AG04449 (cell line): ENCODE results near the gene SYTL4.
"Not testable (repeated sequence)": the region's sequence is repeated elsewhere in the genome, so short reads cannot be mapped to it uniquely, and the experiment has no call there.

Experiments used
- CTCF ChIA-PET: fragments of 350-600 bp; formaldehyde crosslinking; extraction: SDS; loops from one replicate; lab custom pipeline; 2021; ENCODE audit warnings: antibody characterized with exemption; lab: Yijun Ruan, JAX
- POLR2A ChIA-PET: fragments of 400-600, 350-600 bp; formaldehyde crosslinking; extraction: SDS; loops from one replicate; lab custom pipeline; 2020; ENCODE audit warnings: antibody characterized with exemption, inconsistent platforms; lab: Yijun Ruan, JAX
- DNase-seq: peaks from one replicate; pipeline ENCODE4 v3.0.0-alpha.2; 2010; ENCODE audit warnings: low read depth, low spot score
- H3K4me3 ChIP-seq: 2 replicates; pipeline ENCODE4 v1.5.1; 2011; ENCODE audit warnings: low read depth, mild to moderate bottlenecking, control low read depth, low read length
- CTCF ChIP-seq: IDR thresholded peaks from one replicate; pipeline ENCODE4 v1.5.1; 2011; ENCODE audit warnings: mild to moderate bottlenecking, moderate library complexity, low read length, control low read depth, inconsistent platforms; ENCODE audit not compliant: insufficient read depth; ENCODE audit errors: missing control alignments

SYTL4 gene

DNA sequence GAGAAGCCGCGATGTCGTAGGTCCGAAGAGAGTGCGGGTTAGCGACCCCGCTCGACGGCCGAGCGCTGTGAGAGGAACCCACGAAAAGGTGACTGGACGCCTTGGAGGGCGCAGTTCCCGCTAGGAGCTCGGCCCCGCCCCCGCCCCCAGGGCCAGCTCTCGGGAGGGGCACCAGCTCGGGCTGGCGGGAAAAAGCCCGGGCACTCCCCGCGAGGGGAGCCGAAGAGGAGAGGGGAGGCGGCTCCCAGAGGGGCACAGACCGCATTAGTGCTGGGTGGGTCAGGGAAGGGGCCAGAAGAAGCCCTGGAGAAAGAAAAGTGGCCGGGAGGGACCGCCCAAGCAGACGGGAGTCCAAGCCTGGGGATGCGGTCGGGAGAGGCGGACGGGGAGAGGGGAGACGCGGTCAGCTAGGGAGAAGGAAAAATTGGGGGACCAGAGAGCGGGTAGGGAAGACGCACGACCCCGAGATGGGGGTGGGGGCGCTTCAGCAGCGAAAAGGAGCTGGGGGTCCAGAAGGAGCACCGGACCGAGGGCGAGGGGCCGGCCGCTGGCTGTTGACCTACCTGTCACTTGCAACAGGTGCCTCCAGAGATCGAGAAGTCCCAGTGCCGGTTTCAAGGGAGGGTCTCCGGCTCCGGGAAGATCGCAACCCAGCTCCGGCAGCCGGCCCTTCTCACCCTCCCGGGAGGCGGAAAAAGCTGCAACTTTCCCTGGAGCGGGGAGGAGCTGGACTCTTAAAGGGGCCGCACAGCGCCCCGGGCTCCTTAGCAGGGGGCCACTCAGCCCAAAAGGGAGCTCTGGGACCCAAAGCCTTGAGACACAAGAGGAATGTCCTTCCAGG, at the start of gene SYTL4:
Gene SYTL4, minus strand, starts transcription at position 681 of the 841 bp plus-strand sequence. CDS start 30,084 bp downstream, outside the sequence.
- no peak for DNase-seq
- H3K4me3 ChIP-seq, result peak within 1 kb of the TSS; percentile 70
- CTCF ChIA-PET, result interaction anchor here (5.2 kb wide), 1 partner anchor 37 kb away, joined by 24 read pairs; no protein-coding TSS in a partner anchor
- TF ChIP-seq CTCF, result no peak
- POLR2A ChIA-PET, result no interaction called here

GRCh38 chrX:100769439-100769838, 37.5 kb upstream of the SYTL4 start:
- CTCF ChIA-PET, result interaction anchor here (0.6 to 9.7 kb wide), 27 partner anchors 12 to 518 kb away, joined by 3 to 210 read pairs (median 8); partner anchors contain the start of genes SYTL4 and TSPAN6
- POLR2A ChIA-PET, H3K4me3 ChIP-seq, DNase-seq: not testable (repeated sequence)

DNA sequence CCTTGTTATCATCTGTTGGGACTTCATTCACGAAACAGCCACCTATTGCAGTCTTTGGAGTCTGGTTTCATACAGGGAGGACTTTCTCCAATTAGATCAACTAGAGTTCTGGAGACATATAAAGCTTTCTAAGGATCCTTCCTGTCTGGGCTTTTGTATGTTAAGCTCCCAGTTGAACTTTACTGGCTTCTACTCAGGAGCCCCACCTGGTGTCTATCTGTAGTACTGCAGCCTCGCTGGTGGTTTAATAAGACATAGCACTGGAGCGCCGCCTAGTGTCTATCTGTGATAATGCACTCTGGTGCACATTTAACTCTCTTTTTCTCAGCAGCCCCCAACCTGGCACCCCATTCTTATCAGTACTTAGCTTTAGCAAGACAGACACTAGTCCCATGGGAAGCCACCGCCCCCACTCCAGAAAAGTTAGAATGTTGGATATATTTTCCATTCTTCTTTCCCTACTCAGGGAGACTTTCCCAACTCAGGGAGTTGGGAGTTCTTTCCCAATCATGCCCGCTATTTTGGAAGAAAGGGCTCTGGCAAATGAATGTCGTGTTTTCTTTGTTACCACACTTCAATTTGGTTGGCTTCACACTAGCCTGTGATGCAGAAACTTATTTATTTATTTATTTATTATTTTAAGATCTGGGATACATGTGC, 36.9 kb upstream of the SYTL4 start:
- ChIA-PET POLR2A (no interaction called here), CTCF (interaction anchor here (0.6 to 9.7 kb wide), 41 partner anchors 11 to 518 kb away, joined by 3 to 210 read pairs (median 5); partner anchors contain the start of genes SYTL4 and TSPAN6)
- TF ChIP-seq CTCF, result peak; percentile 78
- H3K4me3 ChIP-seq, result no peak overlapping the region
- peak; percentile 0 for DNase-seq

DNA sequence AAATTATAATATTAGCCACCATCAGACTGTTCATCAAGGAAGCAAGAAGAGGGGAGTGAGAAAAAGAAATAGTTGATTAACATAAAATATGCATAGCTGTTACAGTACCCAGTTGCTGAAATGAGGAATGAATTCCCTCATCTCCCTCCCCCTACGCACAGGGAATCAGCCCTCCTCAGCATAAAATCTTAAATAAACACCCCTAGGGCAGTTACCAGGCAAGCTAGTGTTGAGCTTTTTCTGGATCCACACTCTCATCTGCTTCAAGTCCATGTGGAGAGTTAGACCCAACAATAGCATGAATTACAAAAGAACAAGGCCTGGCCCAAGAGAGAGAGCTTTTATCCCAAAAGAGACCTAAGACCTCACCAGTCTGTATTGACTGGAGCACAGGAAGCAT, 19.0 kb upstream of the SYTL4 start:
- no peak overlapping the region for H3K4me3 ChIP-seq
- POLR2A ChIA-PET, result no interaction called here
- DNase-seq, result no peak
- no peak for TF ChIP-seq CTCF
- CTCF ChIA-PET, result interaction anchor here (0.9 to 1.2 kb wide), 2 partner anchors 18 to 136 kb away, joined by 3 to 4 read pairs; no protein-coding TSS in a partner anchor

GRCh38 chrX:100748108-100748507, 16.2 kb upstream of the SYTL4 start:
- ChIA-PET CTCF (no interaction called here), POLR2A (no interaction called here)
- no peak for TF ChIP-seq CTCF
- no peak for DNase-seq
- no peak overlapping the region for H3K4me3 ChIP-seq

GRCh38 chrX:100747703-100748102, 15.8 kb upstream of the SYTL4 start:
- POLR2A ChIA-PET, result no interaction called here
- TF ChIP-seq CTCF, result no peak
- no peak overlapping the region for H3K4me3 ChIP-seq
- no peak for DNase-seq
- CTCF ChIA-PET, result no interaction called here
